ENCODE data around the gene THAP3. TPM values are rescaled to one million over a fixed set of nuclear protein-coding genes. Genes with fewer than 3 reads are reported as not detected.

THAP3 gene
- total and polyA plus RNA-seq, 9 of the 15 experiments (the other 6 are each of a cell fraction or from before 2014, with no cell fraction given): 1.9 to 31.2 (median 18.2) TPM

DNA sequence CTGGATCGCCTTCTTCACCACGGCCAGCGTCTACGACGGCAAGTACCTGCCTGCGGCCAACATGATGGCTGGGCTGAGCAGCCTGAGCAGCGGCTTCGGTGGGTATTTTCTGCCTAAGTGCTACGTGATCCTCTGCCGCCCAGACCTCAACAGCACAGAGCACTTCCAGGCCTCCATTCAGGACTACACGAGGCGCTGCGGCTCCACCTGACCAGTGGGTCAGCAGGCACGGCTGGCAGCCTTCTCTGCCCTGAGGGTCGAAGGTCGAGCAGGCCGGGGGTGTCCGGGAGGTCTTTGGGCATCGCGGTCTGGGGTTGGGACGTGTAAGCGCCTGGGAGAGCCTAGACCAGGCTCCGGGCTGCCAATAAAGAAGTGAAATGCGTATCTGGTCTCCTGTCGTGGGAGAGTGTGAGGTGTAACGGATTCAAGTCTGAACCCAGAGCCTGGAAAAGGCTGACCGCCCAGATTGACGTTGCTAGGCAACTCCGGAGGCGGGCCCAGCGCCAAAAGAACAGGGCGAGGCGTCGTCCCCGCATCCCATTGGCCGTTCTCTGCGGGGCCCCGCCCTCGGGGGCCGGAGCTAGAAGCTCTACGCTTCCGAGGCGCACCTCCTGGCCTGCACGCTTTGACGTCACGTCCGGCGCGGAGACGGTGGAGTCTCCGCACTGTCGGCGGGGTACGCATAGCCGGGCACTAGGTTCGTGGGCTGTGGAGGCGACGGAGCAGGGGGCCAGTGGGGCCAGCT, 45.1 kb upstream of the THAP3 start, which contains the start of gene ZBTB48 (continued):
- TF ChIP-seq, protein P1, sequence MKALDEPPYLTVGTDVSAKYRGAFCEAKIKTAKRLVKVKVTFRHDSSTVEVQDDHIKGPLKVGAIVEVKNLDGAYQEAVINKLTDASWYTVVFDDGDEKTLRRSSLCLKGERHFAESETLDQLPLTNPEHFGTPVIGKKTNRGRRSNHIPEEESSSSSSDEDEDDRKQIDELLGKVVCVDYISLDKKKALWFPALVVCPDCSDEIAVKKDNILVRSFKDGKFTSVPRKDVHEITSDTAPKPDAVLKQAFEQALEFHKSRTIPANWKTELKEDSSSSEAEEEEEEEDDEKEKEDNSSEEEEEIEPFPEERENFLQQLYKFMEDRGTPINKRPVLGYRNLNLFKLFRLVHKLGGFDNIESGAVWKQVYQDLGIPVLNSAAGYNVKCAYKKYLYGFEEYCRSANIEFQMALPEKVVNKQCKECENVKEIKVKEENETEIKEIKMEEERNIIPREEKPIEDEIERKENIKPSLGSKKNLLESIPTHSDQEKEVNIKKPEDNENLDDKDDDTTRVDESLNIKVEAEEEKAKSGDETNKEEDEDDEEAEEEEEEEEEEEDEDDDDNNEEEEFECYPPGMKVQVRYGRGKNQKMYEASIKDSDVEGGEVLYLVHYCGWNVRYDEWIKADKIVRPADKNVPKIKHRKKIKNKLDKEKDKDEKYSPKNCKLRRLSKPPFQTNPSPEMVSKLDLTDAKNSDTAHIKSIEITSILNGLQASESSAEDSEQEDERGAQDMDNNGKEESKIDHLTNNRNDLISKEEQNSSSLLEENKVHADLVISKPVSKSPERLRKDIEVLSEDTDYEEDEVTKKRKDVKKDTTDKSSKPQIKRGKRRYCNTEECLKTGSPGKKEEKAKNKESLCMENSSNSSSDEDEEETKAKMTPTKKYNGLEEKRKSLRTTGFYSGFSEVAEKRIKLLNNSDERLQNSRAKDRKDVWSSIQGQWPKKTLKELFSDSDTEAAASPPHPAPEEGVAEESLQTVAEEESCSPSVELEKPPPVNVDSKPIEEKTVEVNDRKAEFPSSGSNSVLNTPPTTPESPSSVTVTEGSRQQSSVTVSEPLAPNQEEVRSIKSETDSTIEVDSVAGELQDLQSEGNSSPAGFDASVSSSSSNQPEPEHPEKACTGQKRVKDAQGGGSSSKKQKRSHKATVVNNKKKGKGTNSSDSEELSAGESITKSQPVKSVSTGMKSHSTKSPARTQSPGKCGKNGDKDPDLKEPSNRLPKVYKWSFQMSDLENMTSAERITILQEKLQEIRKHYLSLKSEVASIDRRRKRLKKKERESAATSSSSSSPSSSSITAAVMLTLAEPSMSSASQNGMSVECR (CRISPR knock-in tag; IDR thresholded peaks at IDR 0.05): 0 out of 2 replicates have a peak, but pooled peaks have one; percentile 3
- TF ChIP-seq HLTF (IDR thresholded peaks at IDR 0.05) (no peak), PHB (CRISPR knock-in tag; IDR thresholded peaks at IDR 0.05) (no peak), CEBPB (tag; IDR thresholded peaks at IDR 0.05) (no peak), MECOM (CRISPR knock-in tag; IDR thresholded peaks at IDR 0.05) (no peak), RAD51 (IDR thresholded peaks at IDR 0.05; ENCODE audit: borderline replicate concordance, low read depth) (no peak), KLF13 (tag; IDR thresholded peaks at IDR 0.05; ENCODE audit: borderline replicate concordance, low read depth) (no peak), KLF6 (CRISPR knock-in tag; IDR thresholded peaks at IDR 0.05; ENCODE audit: borderline replicate concordance) (no peak), MBD2 (IDR thresholded peaks at IDR 0.05; ENCODE audit: borderline replicate concordance, low read depth) (peak; percentile 78; the same call in 1 of the 2 replicates), ADNP (tag; IDR thresholded peaks at IDR 0.05) (no peak), ERF (CRISPR knock-in tag; IDR thresholded peaks at IDR 0.05) (no peak), SP2 (IDR thresholded peaks at IDR 0.05; ENCODE audit: extremely low read depth, low read depth, low read length, poor library complexity, severe bottlenecking) (peak; percentile 48), CREM (IDR thresholded peaks at IDR 0.05; ENCODE audit: low read depth) (peak; percentile 99), FOXJ3 (CRISPR knock-in tag; IDR thresholded peaks at IDR 0.05) (no peak), MYNN (IDR thresholded peaks at IDR 0.05) (no peak; the same call in 1 of the 2 replicates), MYNN (CRISPR knock-in tag; IDR thresholded peaks at IDR 0.05) (no peak), XRCC4 (IDR thresholded peaks at IDR 0.05; ENCODE audit: extremely low read depth, insufficient read depth, insufficient read length) (no peak), ZNF175 (CRISPR knock-in tag; IDR thresholded peaks at IDR 0.05; ENCODE audit: low read depth) (no peak), GTF2E2 (tag; IDR thresholded peaks at IDR 0.05) (no peak), ZSCAN32 (CRISPR knock-in tag; IDR thresholded peaks at IDR 0.05) (no peak)
- TF ChIP-seq, protein P2, sequence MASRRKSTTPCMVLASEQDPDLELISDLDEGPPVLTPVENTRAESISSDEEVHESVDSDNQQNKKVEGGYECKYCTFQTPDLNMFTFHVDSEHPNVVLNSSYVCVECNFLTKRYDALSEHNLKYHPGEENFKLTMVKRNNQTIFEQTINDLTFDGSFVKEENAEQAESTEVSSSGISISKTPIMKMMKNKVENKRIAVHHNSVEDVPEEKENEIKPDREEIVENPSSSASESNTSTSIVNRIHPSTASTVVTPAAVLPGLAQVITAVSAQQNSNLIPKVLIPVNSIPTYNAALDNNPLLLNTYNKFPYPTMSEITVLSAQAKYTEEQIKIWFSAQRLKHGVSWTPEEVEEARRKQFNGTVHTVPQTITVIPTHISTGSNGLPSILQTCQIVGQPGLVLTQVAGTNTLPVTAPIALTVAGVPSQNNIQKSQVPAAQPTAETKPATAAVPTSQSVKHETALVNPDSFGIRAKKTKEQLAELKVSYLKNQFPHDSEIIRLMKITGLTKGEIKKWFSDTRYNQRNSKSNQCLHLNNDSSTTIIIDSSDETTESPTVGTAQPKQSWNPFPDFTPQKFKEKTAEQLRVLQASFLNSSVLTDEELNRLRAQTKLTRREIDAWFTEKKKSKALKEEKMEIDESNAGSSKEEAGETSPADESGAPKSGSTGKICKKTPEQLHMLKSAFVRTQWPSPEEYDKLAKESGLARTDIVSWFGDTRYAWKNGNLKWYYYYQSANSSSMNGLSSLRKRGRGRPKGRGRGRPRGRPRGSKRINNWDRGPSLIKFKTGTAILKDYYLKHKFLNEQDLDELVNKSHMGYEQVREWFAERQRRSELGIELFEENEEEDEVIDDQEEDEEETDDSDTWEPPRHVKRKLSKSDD (conservative IDR thresholded peaks at IDR 0.05; ENCODE audit: low read length): no peak
- TF ChIP-seq, protein P3, sequence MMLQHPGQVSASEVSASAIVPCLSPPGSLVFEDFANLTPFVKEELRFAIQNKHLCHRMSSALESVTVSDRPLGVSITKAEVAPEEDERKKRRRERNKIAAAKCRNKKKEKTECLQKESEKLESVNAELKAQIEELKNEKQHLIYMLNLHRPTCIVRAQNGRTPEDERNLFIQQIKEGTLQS (IDR thresholded peaks at IDR 0.05): no peak
- TF ChIP-seq, protein P3 (CRISPR knock-in tag; conservative IDR thresholded peaks at IDR 0.05): peak; percentile 72

Measured in K562 (cell line).